VCaP (cell line): Measurements from ENCODE around the gene CHST11.

ENCODE experiments used
- H3K27ac ChIP-seq: fragments of 450-650 bp; 2 replicates; pipeline ENCODE4 v1.5.1; 2017
- TF ChIP-seq, protein P1 (sequence below): fragments of 450-650 bp; conservative IDR thresholded peaks from 2 replicates; pipeline ENCODE4 v1.5.1; 2017; ENCODE audit warnings: mild to moderate bottlenecking, moderate library complexity

Gene CHST11

DNA sequence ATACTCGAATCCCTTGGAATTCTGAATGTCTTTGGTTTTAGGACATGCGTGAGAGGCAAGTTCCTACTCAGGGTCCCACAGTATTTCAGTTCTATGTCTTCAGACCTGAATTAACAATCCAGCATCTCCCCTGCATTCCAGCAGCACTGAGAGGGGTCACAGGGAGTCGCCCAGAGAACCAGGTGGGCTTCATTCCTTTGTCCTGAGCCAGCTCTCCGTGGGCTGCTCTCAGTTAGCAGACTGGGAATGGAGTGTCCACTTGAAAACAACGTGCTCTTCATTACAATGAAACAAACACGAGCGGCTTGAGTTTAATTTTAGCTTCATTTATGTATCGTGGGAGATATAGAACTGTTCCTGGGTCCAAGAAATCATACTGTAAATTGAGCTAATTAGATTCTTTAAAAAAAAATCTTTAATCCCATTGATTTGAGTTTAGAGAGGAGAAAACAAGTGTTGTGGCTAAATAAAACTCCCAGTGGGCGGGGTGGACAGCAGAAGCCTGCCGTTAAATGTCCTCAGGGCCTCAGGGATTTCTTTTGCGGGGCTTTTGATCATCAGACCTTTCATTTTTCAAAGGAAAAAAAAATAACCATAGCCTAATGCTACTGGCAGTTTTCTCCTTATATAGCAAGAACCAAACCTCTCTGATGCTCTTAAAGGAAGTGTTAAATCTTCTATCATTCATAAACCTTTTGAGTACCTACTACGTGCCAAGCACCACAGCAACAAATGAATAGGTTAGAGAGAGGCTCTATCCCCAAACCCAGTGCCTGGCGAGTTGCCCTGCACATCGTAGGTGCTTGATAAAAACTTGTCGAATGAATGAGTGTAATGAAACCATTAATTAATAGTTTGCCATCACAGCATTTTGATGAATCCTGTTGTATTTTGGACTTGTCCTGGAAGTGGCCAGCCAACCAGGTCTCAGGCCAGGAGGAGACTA, 140.4 kb downstream of the CHST11 start:
- TF ChIP-seq, protein P1, sequence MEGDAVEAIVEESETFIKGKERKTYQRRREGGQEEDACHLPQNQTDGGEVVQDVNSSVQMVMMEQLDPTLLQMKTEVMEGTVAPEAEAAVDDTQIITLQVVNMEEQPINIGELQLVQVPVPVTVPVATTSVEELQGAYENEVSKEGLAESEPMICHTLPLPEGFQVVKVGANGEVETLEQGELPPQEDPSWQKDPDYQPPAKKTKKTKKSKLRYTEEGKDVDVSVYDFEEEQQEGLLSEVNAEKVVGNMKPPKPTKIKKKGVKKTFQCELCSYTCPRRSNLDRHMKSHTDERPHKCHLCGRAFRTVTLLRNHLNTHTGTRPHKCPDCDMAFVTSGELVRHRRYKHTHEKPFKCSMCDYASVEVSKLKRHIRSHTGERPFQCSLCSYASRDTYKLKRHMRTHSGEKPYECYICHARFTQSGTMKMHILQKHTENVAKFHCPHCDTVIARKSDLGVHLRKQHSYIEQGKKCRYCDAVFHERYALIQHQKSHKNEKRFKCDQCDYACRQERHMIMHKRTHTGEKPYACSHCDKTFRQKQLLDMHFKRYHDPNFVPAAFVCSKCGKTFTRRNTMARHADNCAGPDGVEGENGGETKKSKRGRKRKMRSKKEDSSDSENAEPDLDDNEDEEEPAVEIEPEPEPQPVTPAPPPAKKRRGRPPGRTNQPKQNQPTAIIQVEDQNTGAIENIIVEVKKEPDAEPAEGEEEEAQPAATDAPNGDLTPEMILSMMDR = no peak

DNA sequence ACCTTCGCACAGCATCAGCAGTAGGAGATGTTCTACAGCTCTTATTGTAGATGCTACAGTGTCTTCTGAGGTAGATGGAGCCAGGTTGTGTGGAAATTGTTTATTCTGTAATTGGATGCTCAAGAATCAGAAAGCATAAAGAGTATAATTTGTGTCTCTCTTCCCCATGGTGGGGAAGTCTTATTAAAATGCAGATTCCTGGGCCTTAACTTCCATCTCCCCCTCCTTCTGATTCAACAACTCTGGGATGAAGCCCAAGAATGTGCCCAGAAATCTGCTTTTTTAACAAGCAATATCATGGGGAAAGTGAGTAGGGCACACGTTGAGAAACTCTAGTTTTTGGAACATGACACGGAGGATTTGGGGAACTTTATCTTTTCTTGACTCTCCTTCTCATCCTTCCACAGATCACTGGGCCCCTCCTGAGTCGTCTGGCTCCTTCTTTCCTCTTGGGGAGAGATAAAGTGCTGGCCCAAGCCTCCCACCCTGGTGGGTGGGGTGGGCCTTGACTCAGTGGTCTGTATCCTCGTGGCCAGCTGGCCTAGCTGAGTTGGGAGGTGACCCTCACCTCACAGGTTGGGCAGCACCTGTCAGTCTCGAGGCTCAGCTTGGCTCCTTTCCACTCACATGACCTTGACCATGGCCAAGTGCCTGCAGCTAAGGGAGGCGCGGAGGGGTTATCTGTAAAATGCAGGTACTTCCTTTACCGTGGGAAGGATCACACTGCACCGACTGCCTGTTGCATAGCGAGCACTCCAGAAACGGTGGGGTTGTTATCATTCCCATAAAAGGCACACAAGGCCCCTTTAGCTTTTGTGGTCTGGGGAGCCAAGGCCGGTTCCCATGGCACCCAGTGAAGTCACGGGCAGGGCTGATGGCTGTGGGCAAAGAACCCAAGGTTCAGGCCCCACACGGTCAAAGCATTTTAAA, 141.9 kb downstream of the CHST11 start:
- TF ChIP-seq, protein P1 = no peak
- H3K27ac ChIP-seq = no peak overlapping the region

More for the DNA sequence above, 140.4 kb downstream of the CHST11 start:
- H3K27ac ChIP-seq = no peak overlapping the region

DNA sequence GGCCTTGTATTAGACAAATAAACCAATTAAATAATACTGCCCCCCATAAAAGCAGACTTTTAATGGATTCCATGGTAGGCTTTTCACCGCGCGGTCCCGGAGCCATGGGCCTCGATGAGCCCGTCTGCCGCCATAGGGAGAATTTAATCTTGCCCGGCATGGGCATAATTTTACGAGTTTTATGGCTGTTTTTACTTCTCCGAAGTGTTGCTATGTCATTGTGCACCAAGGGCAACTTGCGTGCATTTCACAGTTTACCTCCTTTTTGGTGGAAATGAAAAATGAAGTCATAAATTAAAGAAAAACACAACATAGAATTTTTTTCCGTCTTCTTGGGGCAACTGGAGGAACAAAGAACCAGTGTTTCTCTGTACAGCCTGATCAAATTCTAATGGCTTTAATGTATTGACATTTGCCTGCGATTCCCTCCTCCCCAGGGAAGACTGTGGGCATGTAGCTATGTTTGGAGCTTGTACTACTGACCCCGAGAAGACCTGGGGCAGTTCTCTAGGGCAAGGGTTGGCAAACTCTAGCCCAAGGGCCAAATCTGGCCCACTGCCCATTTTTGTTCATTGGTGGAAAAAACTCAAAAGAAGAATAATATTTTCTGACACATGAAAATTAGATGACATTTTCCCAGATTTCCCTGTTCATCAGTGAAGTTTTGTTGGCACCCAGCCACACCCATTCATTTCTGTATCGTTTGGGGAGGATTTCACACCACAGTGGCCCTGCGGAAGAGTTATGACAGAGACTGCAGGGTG, 142.7 kb downstream of the CHST11 start:
- TF ChIP-seq, protein P1 = no peak
- no peak overlapping the region for H3K27ac ChIP-seq

DNA sequence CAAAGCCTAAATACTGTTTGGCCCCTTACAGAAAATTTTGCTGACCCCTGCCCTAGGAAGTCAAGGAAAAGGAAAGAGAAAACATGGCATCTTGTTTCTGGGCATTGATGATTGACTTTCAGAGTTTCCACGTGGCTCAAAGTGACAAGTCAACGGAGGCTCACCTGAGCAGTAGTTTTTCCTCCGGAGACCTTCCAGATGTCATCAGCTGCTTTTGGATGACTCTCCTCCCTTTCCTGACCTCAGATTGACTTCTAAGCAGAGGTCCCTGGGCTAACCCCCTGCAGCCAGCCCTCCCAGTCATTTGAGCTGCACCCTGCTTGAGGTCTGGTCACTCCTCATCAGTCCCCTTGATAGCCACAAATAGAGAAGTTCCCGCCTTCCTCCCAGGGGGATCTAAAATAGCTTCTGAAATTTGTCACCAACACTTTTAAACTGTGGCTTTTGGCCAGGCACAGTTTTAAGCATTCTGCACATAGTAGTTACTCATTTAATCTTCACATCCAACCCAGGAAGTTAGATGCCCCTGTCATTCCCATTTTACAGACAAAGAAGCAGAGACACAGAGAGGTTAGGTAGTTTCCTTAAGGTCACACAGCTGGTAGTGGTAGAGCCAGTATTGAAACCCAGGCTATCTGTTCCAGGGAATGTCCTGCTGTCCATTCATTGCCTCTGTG, 143.4 kb downstream of the CHST11 start:
- TF ChIP-seq, protein P1 = no peak
- no peak overlapping the region for H3K27ac ChIP-seq

DNA sequence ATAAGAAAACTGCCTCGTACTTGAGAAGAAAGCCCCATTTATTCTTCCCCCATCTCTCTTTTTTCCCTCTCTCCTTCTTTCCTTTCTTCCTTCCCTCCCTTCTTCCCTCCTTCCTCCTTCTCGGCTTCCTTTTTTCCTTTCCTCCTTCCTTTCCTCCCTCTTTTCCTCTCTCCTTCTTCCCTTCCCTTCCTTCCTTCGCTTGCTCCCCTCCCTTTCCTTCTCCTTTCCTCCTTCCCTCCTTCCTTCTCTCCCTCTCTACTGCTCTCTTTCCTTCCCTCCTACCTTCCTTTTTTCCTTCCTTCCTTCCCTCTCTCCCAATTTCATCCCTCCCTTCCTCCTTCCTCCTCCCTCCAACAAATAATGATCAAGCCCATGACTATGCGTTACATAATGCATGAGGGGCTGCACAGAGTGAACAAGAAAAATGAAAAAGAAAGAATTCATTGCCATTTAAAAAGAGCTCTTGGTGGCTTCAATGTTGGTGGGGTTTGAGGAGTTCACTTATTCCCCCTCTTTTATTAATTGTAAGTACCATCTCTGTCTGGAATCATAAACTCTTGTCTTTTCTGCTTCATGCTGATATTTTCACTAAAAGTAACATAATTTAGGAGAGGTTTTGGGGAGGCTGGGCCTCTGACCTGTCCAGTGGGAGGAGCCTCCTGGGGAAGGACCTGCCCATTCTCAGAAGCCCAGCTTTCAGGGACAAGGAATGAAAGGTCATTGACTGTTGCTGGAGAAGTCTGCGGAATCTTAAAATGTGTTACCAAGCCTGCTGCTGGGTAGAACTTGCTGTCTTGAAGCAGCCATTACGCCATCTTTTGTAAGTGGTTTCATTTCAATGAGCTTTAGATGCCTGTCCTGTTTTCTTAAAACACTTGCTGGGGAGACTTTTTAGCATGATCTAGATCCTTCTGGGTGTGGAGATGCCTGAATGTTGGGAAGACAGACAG, 144.3 kb downstream of the CHST11 start:
- TF ChIP-seq, protein P1 = no peak
- no peak overlapping the region for H3K27ac ChIP-seq

DNA sequence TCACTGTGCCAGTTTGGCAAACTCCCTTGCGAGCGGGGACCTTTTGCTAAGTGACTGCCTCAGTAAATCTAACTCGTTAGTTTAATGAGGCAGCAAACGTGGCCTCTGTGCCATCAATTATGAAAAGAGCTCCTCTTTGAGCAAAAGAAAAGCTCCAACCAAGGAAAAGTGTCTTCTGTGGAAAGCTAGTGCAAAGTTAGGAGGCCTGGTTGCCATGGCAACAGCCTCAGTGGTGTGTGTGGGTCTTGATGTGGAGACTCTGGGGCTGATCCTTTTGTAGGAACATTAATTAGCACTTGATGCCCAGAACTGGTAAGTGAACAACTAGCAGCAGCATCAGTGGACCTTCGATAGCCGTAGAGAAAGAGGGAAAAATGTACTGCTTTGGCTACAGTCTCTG, 145.7 kb downstream of the CHST11 start:
- no peak overlapping the region for H3K27ac ChIP-seq

More for the DNA sequence above, 145.7 kb downstream of the CHST11 start:
- TF ChIP-seq, protein P1 = no peak
